DND-41 (cell line): ENCODE results near the gene SOWAHD.

Experiments used
- ATAC-seq: fragments of 200-7000 bp; cut with Tn5 transposase; 3 replicates; pipeline ENCODE4 v1.9.1; 2021; ENCODE audit warnings: low read depth; ENCODE audit not compliant: insufficient read depth
- DNase-seq: peaks from one replicate; pipeline ENCODE4 v3.0.0-alpha.2; 2020
- H2AFZ ChIP-seq: 2 replicates; pipeline ENCODE4 v1.6.0; 2012; ENCODE audit warnings: low read depth, low read length
- H3K27ac ChIP-seq: 2 replicates; pipeline ENCODE4 v1.5.1; 2012; ENCODE audit warnings: low read length, inconsistent platforms
- H3K27me3 ChIP-seq: fragments of 200-600 bp; sonication (generic); 2 replicates; pipeline ENCODE4 v1.6.0; 2012; ENCODE audit warnings: low read length, mild to moderate bottlenecking, inconsistent platforms; ENCODE audit not compliant: insufficient read depth, poor library complexity
- H3K36me3 ChIP-seq: 2 replicates; pipeline ENCODE4 v1.5.1; 2012; ENCODE audit warnings: low read length, inconsistent platforms; ENCODE audit not compliant: insufficient read depth
- H3K4me1 ChIP-seq: 2 replicates; pipeline ENCODE4 v1.5.1; 2012; ENCODE audit warnings: mild to moderate bottlenecking, low read length; ENCODE audit not compliant: insufficient read depth
- H3K4me2 ChIP-seq: 2 replicates; pipeline ENCODE4 v1.6.0; 2012; ENCODE audit warnings: mild to moderate bottlenecking, moderate library complexity, low read length, inconsistent platforms; ENCODE audit not compliant: insufficient read depth
- H3K4me3 ChIP-seq, 2 experiments: fragments of 200-600 bp in 1 of 2; shearing (Covaris generic) in 1 of 2; 2 replicates each; pipeline ENCODE4 v1.5.1; 2012 to 2016; ENCODE audit warnings: inconsistent platforms in 2 of 2, low read length in 2 of 2, mild to moderate bottlenecking in 2 of 2, low read depth in 1 of 2, moderate library complexity in 1 of 2
- H3K79me2 ChIP-seq: 2 replicates; pipeline ENCODE4 v1.6.0; 2012; ENCODE audit warnings: low read length, inconsistent platforms; ENCODE audit not compliant: insufficient read depth
- H3K9ac ChIP-seq: 2 replicates; pipeline ENCODE4 v1.6.0; 2012; ENCODE audit warnings: low read depth, mild to moderate bottlenecking, inconsistent platforms, low read length, moderate library complexity
- H3K9me3 ChIP-seq: 2 replicates; pipeline ENCODE4 v1.5.1; 2012; ENCODE audit warnings: low read length, moderate library complexity, mild to moderate bottlenecking, inconsistent platforms; ENCODE audit not compliant: insufficient read depth, severe bottlenecking
- H4K20me1 ChIP-seq: 2 replicates; pipeline ENCODE4 v1.6.0; 2012; ENCODE audit warnings: low read length; ENCODE audit not compliant: insufficient read depth
- CTCF ChIP-seq: IDR thresholded peaks from 2 replicates; pipeline ENCODE4 v1.5.1; 2012; ENCODE audit warnings: borderline replicate concordance, low read length, moderate library complexity, mild to moderate bottlenecking; ENCODE audit not compliant: poor library complexity, severe bottlenecking; ENCODE audit errors: extremely low read depth
- EZH2 ChIP-seq: IDR thresholded peaks from 3 replicates; pipeline ENCODE4 v1.6.1; 2012; ENCODE audit warnings: borderline replicate concordance, low read depth, mild to moderate bottlenecking, moderate library complexity, low read length, inconsistent platforms; ENCODE audit not compliant: severe bottlenecking

SOWAHD gene

DNA sequence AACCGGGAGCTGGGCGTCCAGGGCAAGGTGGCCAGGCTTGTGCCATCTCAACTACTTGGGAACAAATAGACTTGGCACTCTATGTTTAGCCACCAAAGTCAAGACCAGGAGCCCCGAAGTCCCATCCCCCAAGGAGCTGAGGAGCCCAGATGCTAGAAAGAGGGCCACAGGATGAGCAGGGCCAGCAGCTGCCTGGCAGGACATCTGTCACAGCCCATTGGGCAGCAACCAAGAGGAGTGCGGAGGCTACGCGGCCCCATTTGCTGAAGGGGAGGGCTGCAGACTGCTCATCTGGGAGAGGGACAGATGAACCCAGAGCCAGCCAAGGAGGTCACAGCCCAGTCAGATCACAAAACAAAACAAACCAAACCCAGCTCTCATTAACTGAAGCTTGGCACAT, 22.9 kb upstream of the SOWAHD start:
- no peak for ATAC-seq
- Histone ChIP-seq H2AFZ (no peak overlapping the region), H3K9me3 (no peaks in the 10 kb centered on the region), H3K4me3 (no peak overlapping the region), H3K4me2 (no peak overlapping the region), H3K9ac (no peak overlapping the region), H3K36me3 (no peaks in the 10 kb centered on the region), H3K27ac (no peak overlapping the region), H3K27me3 (no peaks in the 10 kb centered on the region), H4K20me1 (no peaks in the 10 kb centered on the region), H3K4me1 (no peaks in the 10 kb centered on the region), H3K79me2 (no peaks in the 10 kb centered on the region)
- TF ChIP-seq CTCF: no peak
- no peak for TF ChIP-seq EZH2
- DNase-seq: no peak

DNA sequence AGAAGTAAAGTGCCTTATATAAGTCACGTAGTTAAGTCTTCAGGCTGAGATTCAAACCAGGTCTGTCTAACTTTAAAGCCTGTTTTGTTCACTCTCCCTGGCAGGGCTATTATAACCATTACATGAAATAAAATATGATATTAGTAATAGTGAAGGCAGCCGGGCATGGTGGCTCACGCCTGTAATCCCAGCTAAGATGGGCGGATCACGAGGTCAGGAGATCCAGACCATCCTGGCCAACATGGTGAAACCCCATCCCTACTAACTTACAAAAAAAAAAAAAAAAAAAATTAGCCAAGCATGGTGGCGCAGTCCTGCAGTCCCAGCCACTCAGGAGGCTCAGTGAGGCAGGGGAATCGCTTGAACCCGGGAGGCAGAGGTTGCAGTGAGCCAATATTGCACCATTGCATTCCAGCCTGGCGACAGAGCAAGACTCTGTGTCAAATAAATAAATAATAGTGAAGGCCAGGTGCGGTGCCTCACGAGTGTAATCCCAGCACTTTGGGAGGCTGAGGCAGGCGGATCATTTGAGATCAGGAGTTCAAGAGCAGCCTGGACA, 22.1 kb upstream of the SOWAHD start:
- Histone ChIP-seq H3K9me3 (no peaks in the 10 kb centered on the region), H4K20me1 (no peaks in the 10 kb centered on the region), H3K4me2 (no peak overlapping the region), H3K9ac (no peak overlapping the region), H3K27ac (no peak overlapping the region), H3K4me3 (no peak overlapping the region), H3K79me2 (no peaks in the 10 kb centered on the region), H2AFZ (no peak overlapping the region), H3K4me1 (no peaks in the 10 kb centered on the region), H3K36me3 (no peaks in the 10 kb centered on the region), H3K27me3 (no peaks in the 10 kb centered on the region)
- TF ChIP-seq CTCF (no peak), EZH2 (no peak)
- DNase-seq: no peak
- ATAC-seq: no peak

DNA sequence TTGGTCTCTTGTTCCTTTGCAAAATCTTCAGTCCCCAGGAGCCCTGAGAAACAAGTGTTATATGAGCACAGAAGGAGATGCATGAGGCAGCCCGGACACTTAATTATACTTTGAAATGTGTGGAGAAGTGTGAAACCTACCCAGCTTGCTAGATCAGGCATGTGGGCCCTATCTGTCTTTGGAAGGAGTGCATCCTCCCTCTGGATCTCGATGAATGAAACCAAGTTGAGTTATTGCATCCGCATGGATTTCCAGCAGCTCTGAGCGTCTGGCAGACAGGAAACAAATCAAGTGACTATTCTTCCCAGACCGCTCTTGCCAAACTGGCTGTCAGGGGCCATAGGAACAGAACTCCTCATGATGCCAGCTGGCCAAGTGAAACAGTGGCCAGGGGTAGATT, 19.6 kb upstream of the SOWAHD start:
- DNase-seq (no peak), ATAC-seq (no peak)
- H3K27me3 ChIP-seq: no peaks in the 10 kb centered on the region
- H3K9ac ChIP-seq: no peak overlapping the region
- H2AFZ ChIP-seq: no peak overlapping the region
- TF ChIP-seq EZH2 (no peak), CTCF (no peak)
- no peaks in the 10 kb centered on the region for H3K4me1 ChIP-seq
- no peak overlapping the region for H3K4me3 ChIP-seq
- H3K36me3 ChIP-seq: no peaks in the 10 kb centered on the region
- H3K27ac ChIP-seq: no peak overlapping the region
- H3K9me3 ChIP-seq: no peaks in the 10 kb centered on the region
- no peaks in the 10 kb centered on the region for H4K20me1 ChIP-seq
- H3K79me2 ChIP-seq: no peaks in the 10 kb centered on the region
- no peak overlapping the region for H3K4me2 ChIP-seq
